Activated CD4-positive, alpha-beta T cell treated with anti-CD3 and anti-CD28 coated beads, Interleukin-2, amount 50 U/mL, for 16 hours (primary cell): Measurements from ENCODE around the gene GRIA2.

Experiments
- DNase-seq: peaks from one replicate; pipeline ENCODE4 v3.0.0-alpha.2; 2020

The GRIA2 gene

DNA sequence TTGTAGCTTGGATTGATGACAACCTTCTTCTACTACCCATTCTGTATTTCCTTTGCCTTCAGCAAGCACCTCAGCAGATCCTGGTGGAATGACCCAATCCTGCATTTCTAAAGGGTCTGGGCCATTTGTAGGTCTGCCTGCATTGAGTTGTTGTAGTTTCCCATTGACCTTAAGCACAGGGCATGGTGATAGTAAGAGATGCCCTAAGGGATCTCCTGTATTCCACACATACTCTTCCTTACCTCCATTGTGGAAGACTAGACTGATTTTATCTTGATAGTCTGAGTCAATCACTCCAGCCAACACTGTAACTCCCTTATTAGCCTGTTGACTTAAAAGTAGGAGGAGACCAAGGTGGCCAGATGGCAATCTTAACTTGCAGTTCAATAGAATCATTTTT, 184.5 kb downstream of the GRIA2 start:
- no peak for DNase-seq
